Mesenchymal stem cell (in vitro differentiated cells and primary cell): ENCODE measurements around the gene ZDHHC14.

ENCODE experiments used
- DNase-seq: peaks from one replicate; pipeline ENCODE4 v3.0.0-alpha.2; 2013
- H2AFZ ChIP-seq: one replicate; pipeline ENCODE4 v1.6.1; 2013; ENCODE audit warnings: low read depth, mild to moderate bottlenecking, control low read depth, inconsistent platforms, low read length, moderate library complexity
- H2AK5ac ChIP-seq: 2 replicates; pipeline ENCODE4 v1.6.1; 2013; ENCODE audit warnings: low read length, moderate library complexity, mild to moderate bottlenecking, inconsistent platforms; ENCODE audit not compliant: severe bottlenecking
- H2BK120ac ChIP-seq: one replicate; pipeline ENCODE4 v1.6.1; 2013; ENCODE audit warnings: low read depth, mild to moderate bottlenecking, inconsistent platforms, low read length, moderate library complexity
- H2BK12ac ChIP-seq, 2 experiments: one replicate each; pipeline ENCODE4 v1.6.1; 2013; ENCODE audit warnings: inconsistent platforms in 2 of 2, low read length in 2 of 2, mild to moderate bottlenecking in 2 of 2, moderate library complexity in 2 of 2, control low read depth in 1 of 2
- H2BK15ac ChIP-seq: one replicate; pipeline ENCODE4 v1.6.1; 2013; ENCODE audit warnings: mild to moderate bottlenecking, low read depth, inconsistent platforms; ENCODE audit not compliant: poor library complexity, severe bottlenecking
- H2BK5ac ChIP-seq: 2 replicates; pipeline ENCODE4 v1.6.1; 2013; ENCODE audit warnings: low read depth, mild to moderate bottlenecking, low read length, control low read depth, inconsistent platforms; ENCODE audit not compliant: poor library complexity, severe bottlenecking
- H3K14ac ChIP-seq, 2 experiments: one replicate each; pipeline ENCODE4 v1.6.1; 2013; ENCODE audit warnings: inconsistent platforms in 2 of 2, low read length in 2 of 2, control low read depth in 1 of 2, mild to moderate bottlenecking in 1 of 2, moderate library complexity in 1 of 2
- H3K18ac ChIP-seq, 2 experiments: one replicate each; pipeline ENCODE4 v1.6.1; 2013; ENCODE audit warnings: inconsistent platforms in 2 of 2, low read length in 2 of 2, control low read depth in 1 of 2, low read depth in 1 of 2, mild to moderate bottlenecking in 1 of 2
- H3K23ac ChIP-seq, 2 experiments: one replicate each; pipeline ENCODE4 v1.6.1; 2013; ENCODE audit warnings: inconsistent platforms in 2 of 2, low read length in 2 of 2, mild to moderate bottlenecking in 2 of 2, moderate library complexity in 2 of 2, control low read depth in 1 of 2
- H3K27ac ChIP-seq: 2 replicates; pipeline ENCODE4 v1.5.1; 2013; ENCODE audit warnings: mild to moderate bottlenecking, moderate library complexity, low read length, control low read depth, inconsistent platforms; ENCODE audit not compliant: poor library complexity, severe bottlenecking
- H3K27me3 ChIP-seq, 2 experiments: 2 replicates each; pipeline versions ENCODE4 v1.6.1 to v1.7.0; 2013; ENCODE audit warnings: low read length in 2 of 2, mild to moderate bottlenecking in 2 of 2, moderate library complexity in 2 of 2, control low read depth in 1 of 2, inconsistent platforms in 1 of 2; ENCODE audit not compliant: control insufficient read depth in 1 of 2, insufficient read depth in 1 of 2
- H3K36me3 ChIP-seq, 2 experiments: 2 replicates each; pipeline versions ENCODE4 v1.6.1 to v1.7.0; 2013; ENCODE audit warnings: low read length in 2 of 2, control low read depth in 1 of 2, inconsistent platforms in 1 of 2, low read depth in 1 of 2, mild to moderate bottlenecking in 1 of 2; ENCODE audit not compliant: insufficient read depth in 2 of 2, control insufficient read depth in 1 of 2
- H3K4ac ChIP-seq, 2 experiments: one replicate each; pipeline ENCODE4 v1.6.1; 2013; ENCODE audit warnings: inconsistent platforms in 2 of 2, low read length in 2 of 2, mild to moderate bottlenecking in 2 of 2, moderate library complexity in 2 of 2, control low read depth in 1 of 2, low read depth in 1 of 2
- H3K4me1 ChIP-seq: 2 replicates; pipeline ENCODE4 v1.6.1; 2013; ENCODE audit warnings: low read depth, low read length, control low read depth; ENCODE audit not compliant: control insufficient read depth, insufficient read depth
- H3K4me2 ChIP-seq: 2 replicates; pipeline ENCODE4 v1.6.1; 2013; ENCODE audit warnings: low read length, mild to moderate bottlenecking, inconsistent platforms; ENCODE audit not compliant: poor library complexity, severe bottlenecking
- H3K4me3 ChIP-seq, 2 experiments: 2 replicates each; pipeline versions ENCODE4 v1.5.1 to v1.7.0; 2013; ENCODE audit warnings: low read length in 2 of 2, mild to moderate bottlenecking in 2 of 2, control low read depth in 1 of 2, low read depth in 1 of 2; ENCODE audit not compliant: insufficient read depth in 1 of 2
- H3K79me1 ChIP-seq: replicated peaks from 2 replicates; pipeline ENCODE4 v1.6.1; 2013; ENCODE audit warnings: mild to moderate bottlenecking, control low read depth, low read length, inconsistent platforms; ENCODE audit not compliant: poor library complexity, severe bottlenecking
- H3K9ac ChIP-seq: 2 replicates; pipeline ENCODE4 v1.7.0; 2013; ENCODE audit warnings: mild to moderate bottlenecking, low read length, moderate library complexity
- H3K9me3 ChIP-seq: 2 replicates; pipeline ENCODE4 v1.7.0; 2013; ENCODE audit warnings: mild to moderate bottlenecking, low read length; ENCODE audit not compliant: control insufficient read depth
- H4K8ac ChIP-seq: one replicate; pipeline ENCODE4 v1.6.1; 2013; ENCODE audit warnings: inconsistent platforms, mild to moderate bottlenecking, low read length, moderate library complexity
- H4K91ac ChIP-seq: one replicate; pipeline ENCODE4 v1.6.1; 2013; ENCODE audit warnings: mild to moderate bottlenecking, low read length, inconsistent platforms
- WGBS: methylation state at CpG from one replicate; pipeline ENCODE4 v1.1.7; 2013; ENCODE audit warnings: mixed read lengths; 5-methylcytosine and 5-hydroxymethylcytosine counted together

The ZDHHC14 gene

GRCh38 chr6:157556671-157557430 lies 175.9 kb downstream of the ZDHHC14 start:
- no peak overlapping the region for H3K9ac ChIP-seq
- DNase-seq: no peak

GRCh38 chr6:157557559-157557958 lies 176.6 kb downstream of the ZDHHC14 start:
- Histone ChIP-seq H3K23ac (no peak overlapping the region), H4K91ac (no peak overlapping the region), H3K79me1 (peaks cover 10% of the 10 kb centered on the region), H2BK12ac (no peak overlapping the region), H3K4me1 (peaks cover 9% of the 10 kb centered on the region), H3K27ac (no peak overlapping the region), H4K8ac (no peak overlapping the region), H2BK15ac (no peak overlapping the region), H2AK5ac (no peak overlapping the region), H3K9me3 (no peaks in the 10 kb centered on the region), H3K9ac (no peak overlapping the region), H3K4ac (no peak overlapping the region), H2BK120ac (no peak overlapping the region), H3K14ac (no peak overlapping the region), H3K4me3 (no peak overlapping the region), H3K27me3 (no peaks in the 10 kb centered on the region), H2AFZ (no peak overlapping the region), H3K36me3 (peaks cover 0 to 9% of the 10 kb centered on the region in 2 experiments), H2BK5ac (no peak overlapping the region), H3K18ac (no peak overlapping the region), H3K4me2 (no peak overlapping the region)
- DNase-seq: no peak
- 90% methylated on average over 6 of the region's 6 CpGs for WGBS

More at GRCh38 chr6:157556671-157557430, 175.9 kb downstream of the ZDHHC14 start:
- peaks cover 0 to 9% of the 10 kb centered on the region in 2 experiments for H3K36me3 ChIP-seq
- 90% methylated on average over 20 of the region's 21 CpGs for WGBS
- H2BK15ac ChIP-seq: no peak overlapping the region
- H3K14ac ChIP-seq: no peak overlapping the region
- H2BK5ac ChIP-seq: no peak overlapping the region
- H3K4ac ChIP-seq: no peak overlapping the region
- H4K91ac ChIP-seq: peak overlapping the region; percentile 43
- H3K23ac ChIP-seq: no peak overlapping the region
- no peak overlapping the region for H2BK12ac ChIP-seq
- no peaks in the 10 kb centered on the region for H3K27me3 ChIP-seq
- H3K4me3 ChIP-seq: no peak overlapping the region
- H4K8ac ChIP-seq: no peak overlapping the region
- peaks cover 10% of the 10 kb centered on the region for H3K79me1 ChIP-seq
- H2AK5ac ChIP-seq: no peak overlapping the region
- H3K27ac ChIP-seq: no peak overlapping the region
- no peaks in the 10 kb centered on the region for H3K9me3 ChIP-seq
- no peak overlapping the region for H3K18ac ChIP-seq
- H2AFZ ChIP-seq: no peak overlapping the region
- no peak overlapping the region for H3K4me2 ChIP-seq
- no peak overlapping the region for H2BK120ac ChIP-seq
- peaks cover 9% of the 10 kb centered on the region for H3K4me1 ChIP-seq

- no peak overlapping the region for H2BK5ac ChIP-seq
- no peak overlapping the region for H2BK12ac ChIP-seq
- peaks cover 10% of the 10 kb centered on the region for H3K4me1 ChIP-seq
- H4K91ac ChIP-seq: no peak overlapping the region
- H2BK15ac ChIP-seq: no peak overlapping the region
- H3K9me3 ChIP-seq: no peaks in the 10 kb centered on the region
- 87% methylated on average over 3 of the region's 3 CpGs for WGBS
- peaks cover 0 to 9% of the 10 kb centered on the region in 2 experiments for H3K36me3 ChIP-seq
- no peak for DNase-seq
- no peak overlapping the region for H3K14ac ChIP-seq
- H2AK5ac ChIP-seq: no peak overlapping the region
- no peak overlapping the region for H3K4ac ChIP-seq
- no peak overlapping the region for H3K23ac ChIP-seq
- H3K27me3 ChIP-seq: no peaks in the 10 kb centered on the region
- no peak overlapping the region for H3K9ac ChIP-seq
- no peak overlapping the region for H3K4me3 ChIP-seq
- H3K27ac ChIP-seq: no peak overlapping the region
- H3K79me1 ChIP-seq: peaks cover 10% of the 10 kb centered on the region
- no peak overlapping the region for H3K18ac ChIP-seq
- H3K4me2 ChIP-seq: no peak overlapping the region
- no peak overlapping the region for H2AFZ ChIP-seq
- no peak overlapping the region for H2BK120ac ChIP-seq
- no peak overlapping the region for H4K8ac ChIP-seq
Measured at GRCh38 chr6:157558049-157558448, 177.1 kb downstream of the ZDHHC14 start.

GRCh38 chr6:157558487-157559200 lies 177.7 kb downstream of the ZDHHC14 start:
- Histone ChIP-seq H2AFZ (no peak overlapping the region), H3K9me3 (no peaks in the 10 kb centered on the region), H3K27ac (no peak overlapping the region), H2BK12ac (no peak overlapping the region), H2BK5ac (no peak overlapping the region), H3K36me3 (peaks cover 0 to 9% of the 10 kb centered on the region in 2 experiments), H2AK5ac (no peak overlapping the region), H3K4ac (no peak overlapping the region), H4K8ac (no peak overlapping the region), H3K4me3 (no peak overlapping the region), H2BK120ac (no peak overlapping the region), H3K4me1 (peaks cover 15% of the 10 kb centered on the region), H3K27me3 (no peaks in the 10 kb centered on the region), H3K14ac (no peak overlapping the region), H2BK15ac (no peak overlapping the region), H3K23ac (no peak overlapping the region), H3K9ac (no peak overlapping the region), H3K18ac (no peak overlapping the region), H3K79me1 (peaks cover 10% of the 10 kb centered on the region), H4K91ac (no peak overlapping the region), H3K4me2 (no peak overlapping the region)
- DNase-seq: no peak
- 82% methylated on average over 1 of the region's 2 CpGs for WGBS
